HL-60 (cell line): Measurements from ENCODE around the gene ZMYND8.

Experiments used
- DNase-seq, 2 experiments: peaks; one replicate each; pipeline ENCODE4 v3.0.0-alpha.2; 2010 to 2020; ENCODE audit warnings: low read depth in 1 of 2, low spot score in 1 of 2
- H3K27ac ChIP-seq: fragments of 250-450 bp; sonication (Bioruptor Pico); replicated peaks from 2 replicates; pipeline ENCODE4 v1.5.1; 2020; ENCODE audit warnings: mild to moderate bottlenecking, moderate library complexity
- H3K27me3 ChIP-seq: fragments of 250-450 bp; sonication (Bioruptor Pico); 2 replicates; pipeline ENCODE4 v1.5.1; 2021; ENCODE audit warnings: mild to moderate bottlenecking, moderate library complexity; ENCODE audit not compliant: insufficient read depth, poor library complexity, severe bottlenecking
- H3K4me3 ChIP-seq: replicated peaks from 2 replicates; pipeline ENCODE4 v1.5.1; 2011; ENCODE audit warnings: mild to moderate bottlenecking, control low read depth, low read length; ENCODE audit not compliant: insufficient read depth
- GABPA ChIP-seq: IDR thresholded peaks from 2 replicates; pipeline ENCODE4 v1.6.1; 2012; ENCODE audit warnings: low read depth
- POLR2AphosphoS5 ChIP-seq: IDR thresholded peaks from 2 replicates; pipeline ENCODE4 v1.6.1; 2012; ENCODE audit warnings: low read depth
- SPI1 ChIP-seq: IDR thresholded peaks from 2 replicates; pipeline ENCODE4 v1.6.1; 2012; ENCODE audit warnings: low read depth, mild to moderate bottlenecking, borderline replicate concordance
- TF ChIP-seq, protein P1 (sequence below): IDR thresholded peaks from 2 replicates; pipeline ENCODE4 v1.6.1; 2012; ENCODE audit warnings: low read depth; ENCODE audit not compliant: insufficient replicate concordance
- TF ChIP-seq, protein P2 (sequence below): IDR thresholded peaks from one replicate; pipeline ENCODE4 v1.5.1; 2011; ENCODE audit warnings: low read length, control low read depth, inconsistent platforms; ENCODE audit not compliant: insufficient read depth

ZMYND8 gene

DNA sequence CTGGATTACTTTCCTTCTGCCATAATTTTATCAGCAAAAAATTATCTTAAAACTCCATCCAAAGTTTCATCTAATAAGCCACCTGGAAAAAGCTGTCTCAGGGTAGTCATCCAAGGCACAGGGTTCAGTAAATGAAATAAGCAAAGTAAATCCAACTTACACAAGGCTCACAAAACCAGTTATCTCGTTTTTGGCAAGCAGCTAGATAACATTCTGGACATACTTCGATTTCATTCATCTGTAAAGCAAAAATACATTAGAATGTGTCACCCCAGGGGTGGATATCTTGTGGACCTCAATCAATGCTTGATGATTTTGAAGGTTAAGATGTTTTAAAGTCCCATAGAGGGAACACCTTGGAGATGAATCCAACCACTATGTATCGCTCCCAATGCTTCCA, 73.1 kb downstream of the ZMYND8 start:
- Histone ChIP-seq H3K27me3 (no peaks in the 10 kb centered on the region), H3K27ac (no peak overlapping the region), H3K4me3 (no peak overlapping the region)
- no peak for TF ChIP-seq GABPA
- no peak for DNase-seq

DNA sequence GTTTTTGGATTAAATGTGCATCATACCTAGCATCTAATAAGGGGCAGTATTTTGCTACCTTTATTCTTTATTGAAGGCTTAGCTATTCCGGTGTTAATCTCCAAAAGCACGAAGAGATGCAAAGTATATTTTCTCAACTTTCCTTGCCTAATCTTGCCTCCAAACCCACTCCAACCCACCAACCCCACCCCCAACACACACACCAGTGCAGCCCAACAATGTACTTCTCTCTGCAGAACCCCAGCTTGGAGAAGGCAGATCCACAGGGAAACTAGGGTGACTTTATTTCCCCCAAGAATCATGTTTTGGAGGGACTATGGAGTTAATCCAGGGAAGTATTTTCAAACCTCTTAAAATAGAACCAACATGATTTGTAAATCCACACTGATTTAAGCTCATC, 73.6 kb downstream of the ZMYND8 start:
- TF ChIP-seq SPI1: no peak
- no peak for TF ChIP-seq POLR2AphosphoS5
- TF ChIP-seq, protein P1, sequence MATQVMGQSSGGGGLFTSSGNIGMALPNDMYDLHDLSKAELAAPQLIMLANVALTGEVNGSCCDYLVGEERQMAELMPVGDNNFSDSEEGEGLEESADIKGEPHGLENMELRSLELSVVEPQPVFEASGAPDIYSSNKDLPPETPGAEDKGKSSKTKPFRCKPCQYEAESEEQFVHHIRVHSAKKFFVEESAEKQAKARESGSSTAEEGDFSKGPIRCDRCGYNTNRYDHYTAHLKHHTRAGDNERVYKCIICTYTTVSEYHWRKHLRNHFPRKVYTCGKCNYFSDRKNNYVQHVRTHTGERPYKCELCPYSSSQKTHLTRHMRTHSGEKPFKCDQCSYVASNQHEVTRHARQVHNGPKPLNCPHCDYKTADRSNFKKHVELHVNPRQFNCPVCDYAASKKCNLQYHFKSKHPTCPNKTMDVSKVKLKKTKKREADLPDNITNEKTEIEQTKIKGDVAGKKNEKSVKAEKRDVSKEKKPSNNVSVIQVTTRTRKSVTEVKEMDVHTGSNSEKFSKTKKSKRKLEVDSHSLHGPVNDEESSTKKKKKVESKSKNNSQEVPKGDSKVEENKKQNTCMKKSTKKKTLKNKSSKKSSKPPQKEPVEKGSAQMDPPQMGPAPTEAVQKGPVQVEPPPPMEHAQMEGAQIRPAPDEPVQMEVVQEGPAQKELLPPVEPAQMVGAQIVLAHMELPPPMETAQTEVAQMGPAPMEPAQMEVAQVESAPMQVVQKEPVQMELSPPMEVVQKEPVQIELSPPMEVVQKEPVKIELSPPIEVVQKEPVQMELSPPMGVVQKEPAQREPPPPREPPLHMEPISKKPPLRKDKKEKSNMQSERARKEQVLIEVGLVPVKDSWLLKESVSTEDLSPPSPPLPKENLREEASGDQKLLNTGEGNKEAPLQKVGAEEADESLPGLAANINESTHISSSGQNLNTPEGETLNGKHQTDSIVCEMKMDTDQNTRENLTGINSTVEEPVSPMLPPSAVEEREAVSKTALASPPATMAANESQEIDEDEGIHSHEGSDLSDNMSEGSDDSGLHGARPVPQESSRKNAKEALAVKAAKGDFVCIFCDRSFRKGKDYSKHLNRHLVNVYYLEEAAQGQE: no peak
- TF ChIP-seq GABPA: no peak
- DNase-seq: no peak
- H3K4me3 ChIP-seq: no peak overlapping the region
- H3K27ac ChIP-seq: no peak overlapping the region
- H3K27me3 ChIP-seq: no peaks in the 10 kb centered on the region

DNA sequence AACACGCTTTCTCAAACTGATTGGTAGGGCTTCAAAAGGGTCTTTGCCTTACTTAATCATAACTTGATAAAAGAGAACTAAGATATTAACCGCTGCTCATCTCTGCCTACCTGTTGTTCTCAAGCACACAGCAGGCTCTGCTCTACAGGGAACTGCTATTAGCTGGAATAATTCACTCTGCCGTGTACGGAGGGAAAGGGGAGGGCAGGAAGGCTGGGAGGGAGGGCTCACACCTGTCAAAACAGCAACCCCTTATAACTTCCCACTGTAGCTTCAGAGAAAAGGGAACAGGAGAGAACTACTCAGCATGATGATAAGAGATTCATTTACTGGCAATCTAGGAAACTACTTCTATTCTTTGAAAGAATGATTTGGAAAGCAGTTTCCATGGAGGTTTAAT, 75.1 kb downstream of the ZMYND8 start:
- no peaks in the 10 kb centered on the region for H3K27me3 ChIP-seq
- DNase-seq: no peak
- TF ChIP-seq, protein P1: no peak
- TF ChIP-seq GABPA (no peak), SPI1 (no peak), POLR2AphosphoS5 (no peak)
- TF ChIP-seq, protein P2, sequence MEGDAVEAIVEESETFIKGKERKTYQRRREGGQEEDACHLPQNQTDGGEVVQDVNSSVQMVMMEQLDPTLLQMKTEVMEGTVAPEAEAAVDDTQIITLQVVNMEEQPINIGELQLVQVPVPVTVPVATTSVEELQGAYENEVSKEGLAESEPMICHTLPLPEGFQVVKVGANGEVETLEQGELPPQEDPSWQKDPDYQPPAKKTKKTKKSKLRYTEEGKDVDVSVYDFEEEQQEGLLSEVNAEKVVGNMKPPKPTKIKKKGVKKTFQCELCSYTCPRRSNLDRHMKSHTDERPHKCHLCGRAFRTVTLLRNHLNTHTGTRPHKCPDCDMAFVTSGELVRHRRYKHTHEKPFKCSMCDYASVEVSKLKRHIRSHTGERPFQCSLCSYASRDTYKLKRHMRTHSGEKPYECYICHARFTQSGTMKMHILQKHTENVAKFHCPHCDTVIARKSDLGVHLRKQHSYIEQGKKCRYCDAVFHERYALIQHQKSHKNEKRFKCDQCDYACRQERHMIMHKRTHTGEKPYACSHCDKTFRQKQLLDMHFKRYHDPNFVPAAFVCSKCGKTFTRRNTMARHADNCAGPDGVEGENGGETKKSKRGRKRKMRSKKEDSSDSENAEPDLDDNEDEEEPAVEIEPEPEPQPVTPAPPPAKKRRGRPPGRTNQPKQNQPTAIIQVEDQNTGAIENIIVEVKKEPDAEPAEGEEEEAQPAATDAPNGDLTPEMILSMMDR: no peak
- H3K27ac ChIP-seq: no peak overlapping the region
- H3K4me3 ChIP-seq: no peak overlapping the region

DNA sequence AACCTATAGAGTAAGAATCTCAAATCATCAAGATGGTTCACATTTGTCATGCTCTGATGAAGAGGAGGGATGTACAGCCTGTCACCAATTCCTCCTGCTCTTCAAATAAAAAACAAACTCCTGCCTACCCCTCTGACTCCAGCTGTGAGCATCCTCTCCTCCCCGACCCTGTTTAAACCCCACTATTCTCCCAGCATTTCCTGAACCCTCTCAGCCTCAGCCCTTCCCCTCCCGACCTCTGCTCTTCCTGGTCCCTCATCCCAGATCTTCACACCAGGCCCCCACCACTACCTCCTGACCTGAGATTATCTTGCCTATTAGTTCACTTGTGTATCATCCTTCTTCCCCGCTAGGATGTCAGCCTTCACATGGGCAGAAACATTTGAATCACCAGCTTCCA, 75.8 kb downstream of the ZMYND8 start:
- no peak for TF ChIP-seq SPI1
- TF ChIP-seq, protein P2: no peak
- TF ChIP-seq POLR2AphosphoS5: no peak
- TF ChIP-seq, protein P1: no peak
- TF ChIP-seq GABPA: no peak

More for the DNA sequence above, 75.8 kb downstream of the ZMYND8 start:
- H3K4me3 ChIP-seq: no peak overlapping the region
- no peak for DNase-seq
- H3K27me3 ChIP-seq: no peaks in the 10 kb centered on the region
- H3K27ac ChIP-seq: no peak overlapping the region
